Liver (tissue), 2 donors: ENCODE data around the gene CHN1.

Source experiments
- YY1 ChIP-seq: IDR thresholded peaks from 2 replicates; pipeline ENCODE4 v1.6.1; 2016; ENCODE audit warnings: antibody characterized with exemption, mild to moderate bottlenecking
- TF ChIP-seq, protein P1 (sequence below): fragments of 150-350 bp; IDR thresholded peaks from 2 replicates; pipeline ENCODE4 v1.5.1; 2017; ENCODE audit warnings: improper control_type of control experiment, low read depth, low read length; ENCODE audit not compliant: missing input control
- donor health status: healthy.

DNA sequence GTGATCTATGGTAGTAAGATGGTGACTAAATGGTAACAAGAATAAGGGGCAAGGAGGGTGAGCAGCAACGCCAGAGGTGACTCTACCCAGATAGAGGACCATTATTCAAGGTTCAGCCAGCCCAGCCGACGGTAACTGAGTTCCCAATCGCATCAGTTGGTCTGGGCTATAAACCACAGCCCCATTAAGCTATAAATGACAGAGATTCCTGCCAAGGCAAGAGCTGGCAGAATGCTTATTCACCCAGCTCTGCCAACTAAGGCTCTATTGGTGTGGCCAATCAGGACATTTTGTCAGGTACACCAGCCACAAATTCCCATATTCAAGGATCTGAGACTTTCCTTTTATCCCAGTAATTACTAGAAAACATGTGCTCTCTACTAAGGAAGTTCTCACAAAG lies 3.6 kb downstream of the CHN1 start:
- TF ChIP-seq, protein P1, sequence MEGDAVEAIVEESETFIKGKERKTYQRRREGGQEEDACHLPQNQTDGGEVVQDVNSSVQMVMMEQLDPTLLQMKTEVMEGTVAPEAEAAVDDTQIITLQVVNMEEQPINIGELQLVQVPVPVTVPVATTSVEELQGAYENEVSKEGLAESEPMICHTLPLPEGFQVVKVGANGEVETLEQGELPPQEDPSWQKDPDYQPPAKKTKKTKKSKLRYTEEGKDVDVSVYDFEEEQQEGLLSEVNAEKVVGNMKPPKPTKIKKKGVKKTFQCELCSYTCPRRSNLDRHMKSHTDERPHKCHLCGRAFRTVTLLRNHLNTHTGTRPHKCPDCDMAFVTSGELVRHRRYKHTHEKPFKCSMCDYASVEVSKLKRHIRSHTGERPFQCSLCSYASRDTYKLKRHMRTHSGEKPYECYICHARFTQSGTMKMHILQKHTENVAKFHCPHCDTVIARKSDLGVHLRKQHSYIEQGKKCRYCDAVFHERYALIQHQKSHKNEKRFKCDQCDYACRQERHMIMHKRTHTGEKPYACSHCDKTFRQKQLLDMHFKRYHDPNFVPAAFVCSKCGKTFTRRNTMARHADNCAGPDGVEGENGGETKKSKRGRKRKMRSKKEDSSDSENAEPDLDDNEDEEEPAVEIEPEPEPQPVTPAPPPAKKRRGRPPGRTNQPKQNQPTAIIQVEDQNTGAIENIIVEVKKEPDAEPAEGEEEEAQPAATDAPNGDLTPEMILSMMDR = no peak
- TF ChIP-seq YY1 = no peak
